Measurements from ENCODE around the gene EOLA2.
"Not testable (repeated sequence)": the region's sequence is repeated elsewhere in the genome, so short reads cannot be mapped to it uniquely, and the experiment has no call there.

The EOLA2 gene

DNA sequence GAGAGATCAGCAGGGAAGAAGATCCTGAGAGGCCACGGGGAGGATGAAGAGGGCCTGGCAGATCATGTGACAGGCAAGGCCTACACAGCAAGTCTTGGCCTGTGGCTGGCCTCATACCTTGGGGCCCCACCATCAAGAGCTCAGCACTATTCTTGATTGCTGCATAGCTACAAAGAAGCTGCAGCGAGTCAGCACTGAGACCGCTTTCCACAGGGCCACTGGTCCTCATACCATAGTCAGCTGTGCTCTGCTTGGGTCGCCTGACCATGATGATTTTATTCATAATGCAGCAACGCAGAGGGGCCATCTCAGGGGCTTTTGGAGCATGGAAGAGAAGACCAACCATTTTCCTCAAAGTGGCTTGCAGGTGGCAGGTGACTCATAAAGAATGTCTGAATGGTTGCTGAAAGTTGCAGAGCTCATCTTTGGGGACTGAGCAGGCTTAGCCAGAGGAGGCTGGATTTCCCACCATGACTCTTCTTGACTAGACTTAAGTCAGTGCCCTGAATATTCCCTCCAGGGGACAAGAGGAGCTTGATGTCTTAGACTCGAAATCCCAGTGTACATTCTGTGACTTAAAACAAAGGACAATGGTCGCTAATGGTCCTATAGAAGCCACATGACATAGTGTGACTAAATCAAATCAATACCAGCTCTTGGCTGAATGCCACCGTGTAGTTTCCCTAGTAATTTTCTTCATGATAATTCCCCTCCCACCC, 10.9 kb downstream of the EOLA2 start:
- POLR2A ChIA-PET; CTCF ChIA-PET; H3K27me3 ChIP-seq (replicated peaks in 2 of 5; ENCODE audit: control insufficient read depth in 4 of 5, insufficient read depth in 5 of 5, low read length in 4 of 5); H3K36me3 ChIP-seq (ENCODE audit: control insufficient read depth in 4 of 4, insufficient read depth in 4 of 4, low read length in 3 of 4); H3K27ac ChIP-seq (ENCODE audit: insufficient read depth in 1 of 2, low read depth in 1 of 2, low read length in 2 of 2, poor library complexity in 1 of 2, severe bottlenecking in 2 of 2); H3K9me3 ChIP-seq (ENCODE audit: control extremely low read depth in 1 of 5, control insufficient read depth in 4 of 5, insufficient read depth in 2 of 5, low read depth in 1 of 5, low read length in 4 of 5); H3K4me3 ChIP-seq (ENCODE audit: control insufficient read depth in 1 of 7, extremely low read depth in 1 of 7, insufficient read depth in 4 of 7, low read depth in 2 of 7, low read length in 6 of 7); H3K4me1 ChIP-seq (ENCODE audit: control extremely low read depth in 1 of 4, control insufficient read depth in 4 of 4, insufficient read depth in 4 of 4, low read length in 3 of 4); DNase-seq: not testable (repeated sequence)
- WGBS (ENCODE audit: insufficient coverage): no CpG with 5 or more reads among the region's 8 CpGs

- POLR2A ChIA-PET; H3K36me3 ChIP-seq (ENCODE audit: control insufficient read depth in 4 of 4, insufficient read depth in 4 of 4, low read length in 3 of 4); H3K4me1 ChIP-seq (ENCODE audit: control extremely low read depth in 1 of 4, control insufficient read depth in 4 of 4, insufficient read depth in 4 of 4, low read length in 3 of 4); DNase-seq; H3K27ac ChIP-seq (ENCODE audit: insufficient read depth in 1 of 2, low read depth in 1 of 2, low read length in 2 of 2, poor library complexity in 1 of 2, severe bottlenecking in 2 of 2); H3K9me3 ChIP-seq (ENCODE audit: control extremely low read depth in 1 of 5, control insufficient read depth in 4 of 5, insufficient read depth in 2 of 5, low read depth in 1 of 5, low read length in 4 of 5); H3K4me3 ChIP-seq (ENCODE audit: control insufficient read depth in 1 of 7, extremely low read depth in 1 of 7, insufficient read depth in 4 of 7, low read depth in 2 of 7, low read length in 6 of 7); H3K27me3 ChIP-seq (replicated peaks in 2 of 5; ENCODE audit: control insufficient read depth in 4 of 5, insufficient read depth in 5 of 5, low read length in 4 of 5); CTCF ChIA-PET: not testable (repeated sequence)
- no CpG with 5 or more reads among the region's 5 CpGs for WGBS (ENCODE audit: insufficient coverage)
Measured at GRCh38 chrX:149924434-149924833, 13.9 kb downstream of the EOLA2 start.

- H3K4me3 ChIP-seq (ENCODE audit: control insufficient read depth in 1 of 7, extremely low read depth in 1 of 7, insufficient read depth in 4 of 7, low read depth in 2 of 7, low read length in 6 of 7); POLR2A ChIA-PET; H3K4me1 ChIP-seq (ENCODE audit: control extremely low read depth in 1 of 4, control insufficient read depth in 4 of 4, insufficient read depth in 4 of 4, low read length in 3 of 4); DNase-seq; H3K27ac ChIP-seq (ENCODE audit: insufficient read depth in 1 of 2, low read depth in 1 of 2, low read length in 2 of 2, poor library complexity in 1 of 2, severe bottlenecking in 2 of 2); H3K36me3 ChIP-seq (ENCODE audit: control insufficient read depth in 4 of 4, insufficient read depth in 4 of 4, low read length in 3 of 4); CTCF ChIA-PET; H3K9me3 ChIP-seq (ENCODE audit: control extremely low read depth in 1 of 5, control insufficient read depth in 4 of 5, insufficient read depth in 2 of 5, low read depth in 1 of 5, low read length in 4 of 5); H3K27me3 ChIP-seq (replicated peaks in 2 of 5; ENCODE audit: control insufficient read depth in 4 of 5, insufficient read depth in 5 of 5, low read length in 4 of 5): not testable (repeated sequence)
- WGBS (ENCODE audit: insufficient coverage): no CpG with 5 or more reads among the region's 4 CpGs
Measured at GRCh38 chrX:149923836-149924235, 14.5 kb downstream of the EOLA2 start.

- H3K9me3 ChIP-seq (ENCODE audit: control extremely low read depth in 1 of 5, control insufficient read depth in 4 of 5, insufficient read depth in 2 of 5, low read depth in 1 of 5, low read length in 4 of 5): no peaks in the 10 kb centered on the region
- DNase-seq: no peak
- ChIA-PET CTCF (interaction anchor here (0.7 kb wide), 1 partner anchor 22 kb away, joined by 4 read pairs; no protein-coding TSS in a partner anchor), POLR2A (no interaction called here)
- 87% methylated on average over 3 of the region's 3 CpGs for WGBS (ENCODE audit: insufficient coverage)
- H3K27me3 ChIP-seq (replicated peaks in 2 of 5; ENCODE audit: control insufficient read depth in 4 of 5, insufficient read depth in 5 of 5, low read length in 4 of 5): no peaks in the 10 kb centered on the region
- no peak overlapping the region for H3K27ac ChIP-seq (ENCODE audit: insufficient read depth in 1 of 2, low read depth in 1 of 2, low read length in 2 of 2, poor library complexity in 1 of 2, severe bottlenecking in 2 of 2)
- H3K36me3 ChIP-seq (ENCODE audit: control insufficient read depth in 4 of 4, insufficient read depth in 4 of 4, low read length in 3 of 4): no peaks in the 10 kb centered on the region
- no peaks in the 10 kb centered on the region for H3K4me1 ChIP-seq (ENCODE audit: control extremely low read depth in 1 of 4, control insufficient read depth in 4 of 4, insufficient read depth in 4 of 4, low read length in 3 of 4)
- no peak overlapping the region for H3K4me3 ChIP-seq (ENCODE audit: control insufficient read depth in 1 of 7, extremely low read depth in 1 of 7, insufficient read depth in 4 of 7, low read depth in 2 of 7, low read length in 6 of 7)
Measured at GRCh38 chrX:149916745-149917392, 21.4 kb downstream of the EOLA2 start.

GRCh38 chrX:149910178-149910695, 28.1 kb downstream of the EOLA2 start:
- DNase-seq: peak in 1 of 3 donors; percentile 29
- no peaks in the 10 kb centered on the region for H3K4me1 ChIP-seq (ENCODE audit: control extremely low read depth in 1 of 4, control insufficient read depth in 4 of 4, insufficient read depth in 4 of 4, low read length in 3 of 4)
- no peaks in the 10 kb centered on the region for H3K36me3 ChIP-seq (ENCODE audit: control insufficient read depth in 4 of 4, insufficient read depth in 4 of 4, low read length in 3 of 4)
- H3K27me3 ChIP-seq (replicated peaks in 2 of 5; ENCODE audit: control insufficient read depth in 4 of 5, insufficient read depth in 5 of 5, low read length in 4 of 5): no peaks in the 10 kb centered on the region
- H3K9me3 ChIP-seq (ENCODE audit: control extremely low read depth in 1 of 5, control insufficient read depth in 4 of 5, insufficient read depth in 2 of 5, low read depth in 1 of 5, low read length in 4 of 5): no peaks in the 10 kb centered on the region
- H3K27ac ChIP-seq (ENCODE audit: insufficient read depth in 1 of 2, low read depth in 1 of 2, low read length in 2 of 2, poor library complexity in 1 of 2, severe bottlenecking in 2 of 2): no peak overlapping the region
- H3K4me3 ChIP-seq (ENCODE audit: control insufficient read depth in 1 of 7, extremely low read depth in 1 of 7, insufficient read depth in 4 of 7, low read depth in 2 of 7, low read length in 6 of 7): no peak overlapping the region
- ChIA-PET POLR2A (no interaction called here), CTCF (no interaction called here)
- WGBS (ENCODE audit: insufficient coverage): 70% methylated on average over 2 of the region's 9 CpGs

DNA sequence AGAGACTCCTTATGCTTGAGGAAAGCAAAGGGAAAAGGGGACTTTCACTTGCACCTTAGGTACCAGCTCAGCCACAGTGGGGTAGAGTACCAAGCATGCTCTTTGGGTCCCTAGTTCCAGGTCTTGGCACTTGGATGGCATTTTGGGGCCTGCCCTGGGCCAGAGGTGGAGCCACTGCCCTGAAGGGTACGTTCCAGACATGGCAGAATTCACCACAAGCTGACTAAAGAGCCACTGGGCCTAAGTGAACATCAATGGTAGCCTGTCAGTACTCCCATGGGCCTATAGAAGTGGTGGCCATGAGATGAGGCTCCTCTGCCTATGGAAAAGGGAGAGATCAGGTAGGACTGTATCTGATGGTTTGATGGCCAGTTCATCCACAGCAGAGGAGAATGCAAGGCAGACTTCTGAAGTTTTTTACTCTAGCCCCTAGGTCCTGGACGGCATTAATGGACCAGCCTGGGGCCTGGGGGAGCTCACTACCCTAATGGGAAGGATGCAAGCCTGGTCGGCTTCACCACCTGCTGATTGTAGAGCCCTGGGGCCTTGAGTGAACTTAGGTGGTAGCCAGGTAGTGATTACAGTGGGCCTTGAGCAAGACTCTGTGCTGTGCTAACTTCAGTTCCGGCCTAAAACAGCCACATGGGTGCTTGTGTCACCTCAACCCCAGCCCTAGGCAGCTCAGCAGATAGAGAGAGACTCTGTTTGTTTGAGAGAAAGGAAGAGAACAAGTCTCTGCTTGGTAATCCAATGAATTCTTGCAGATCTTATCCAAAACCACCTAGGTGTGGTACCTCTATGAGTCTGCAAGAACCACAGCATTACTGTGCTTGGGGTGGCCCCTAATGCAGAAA, 28.7 kb downstream of the EOLA2 start:
- CTCF ChIA-PET: no interaction called here
- Histone ChIP-seq H3K27ac (ENCODE audit: insufficient read depth in 1 of 2, low read depth in 1 of 2, low read length in 2 of 2, poor library complexity in 1 of 2, severe bottlenecking in 2 of 2) (no peak overlapping the region), H3K27me3 (replicated peaks in 2 of 5; ENCODE audit: control insufficient read depth in 4 of 5, insufficient read depth in 5 of 5, low read length in 4 of 5) (no peaks in the 10 kb centered on the region), H3K4me1 (ENCODE audit: control extremely low read depth in 1 of 4, control insufficient read depth in 4 of 4, insufficient read depth in 4 of 4, low read length in 3 of 4) (no peaks in the 10 kb centered on the region), H3K4me3 (ENCODE audit: control insufficient read depth in 1 of 7, extremely low read depth in 1 of 7, insufficient read depth in 4 of 7, low read depth in 2 of 7, low read length in 6 of 7) (no peak overlapping the region), H3K36me3 (ENCODE audit: control insufficient read depth in 4 of 4, insufficient read depth in 4 of 4, low read length in 3 of 4) (no peaks in the 10 kb centered on the region), H3K9me3 (ENCODE audit: control extremely low read depth in 1 of 5, control insufficient read depth in 4 of 5, insufficient read depth in 2 of 5, low read depth in 1 of 5, low read length in 4 of 5) (no peaks in the 10 kb centered on the region)
- POLR2A ChIA-PET: interaction anchor here (0.6 kb wide), 1 partner anchor 1345 kb away, joined by 3 read pairs; no protein-coding TSS in a partner anchor
- peak in 2 of 3 donors; percentile 26 to 59 for DNase-seq
- WGBS (ENCODE audit: insufficient coverage): 89% methylated on average over 3 of the region's 4 CpGs

DNA sequence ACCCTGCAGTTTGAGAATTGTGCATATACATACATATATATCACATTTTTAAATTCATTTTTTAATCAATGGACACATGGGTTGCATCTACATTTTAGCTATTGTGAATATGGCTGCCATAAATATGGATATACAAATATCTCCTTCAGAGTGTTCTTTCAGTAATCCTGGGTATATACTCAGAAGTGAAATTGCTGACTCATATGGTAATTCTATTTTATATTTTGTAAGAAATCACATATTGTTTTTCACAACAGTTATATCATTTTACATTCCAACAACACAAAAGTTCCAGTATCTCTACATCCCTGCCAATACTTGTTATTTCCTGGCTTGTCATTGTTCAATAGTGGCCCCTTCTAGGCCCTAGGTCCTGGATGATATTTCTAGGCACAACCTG, 29.6 kb downstream of the EOLA2 start:
- Histone ChIP-seq H3K36me3 (ENCODE audit: control insufficient read depth in 4 of 4, insufficient read depth in 4 of 4, low read length in 3 of 4) (no peaks in the 10 kb centered on the region), H3K27me3 (replicated peaks in 2 of 5; ENCODE audit: control insufficient read depth in 4 of 5, insufficient read depth in 5 of 5, low read length in 4 of 5) (no peaks in the 10 kb centered on the region), H3K27ac (ENCODE audit: insufficient read depth in 1 of 2, low read depth in 1 of 2, low read length in 2 of 2, poor library complexity in 1 of 2, severe bottlenecking in 2 of 2) (no peak overlapping the region), H3K4me3 (ENCODE audit: control insufficient read depth in 1 of 7, extremely low read depth in 1 of 7, insufficient read depth in 4 of 7, low read depth in 2 of 7, low read length in 6 of 7) (no peak overlapping the region), H3K9me3 (ENCODE audit: control extremely low read depth in 1 of 5, control insufficient read depth in 4 of 5, insufficient read depth in 2 of 5, low read depth in 1 of 5, low read length in 4 of 5) (no peaks in the 10 kb centered on the region), H3K4me1 (ENCODE audit: control extremely low read depth in 1 of 4, control insufficient read depth in 4 of 4, insufficient read depth in 4 of 4, low read length in 3 of 4) (peaks cover 0 to 2% (median 0%) of the 10 kb centered on the region in 4 experiments)
- POLR2A ChIA-PET: interaction anchor here (0.6 kb wide), 1 partner anchor 1346 kb away, joined by 3 read pairs; no protein-coding TSS in a partner anchor
- DNase-seq: no peak
- CTCF ChIA-PET: no interaction called here

All from common myeloid progenitor, CD34-positive (primary cell).